HG03457 (cell line): Measurements from ENCODE around the gene ZNF385C.
"Not testable (repeated sequence)": the region's sequence is repeated elsewhere in the genome, so short reads cannot be mapped to it uniquely, and the experiment has no call there.

Source experiments
- ATAC-seq: cut with Tn5 transposase; IDR thresholded peaks from one replicate; pipeline ENCODE4 v1.9.1; 2021; ENCODE audit warnings: moderate number of reproducible peaks; ENCODE audit not compliant: unreplicated experiment

ZNF385C gene

GRCh38 chr17:42097691-42098631, at the start of gene ZNF385C:
Gene ZNF385C (minus strand): TSS chr17:42098473. CDS start chr17:42063056, 35,417 bp downstream.
- ATAC-seq, result no peak

- ATAC-seq, result no peak
Measured at GRCh38 chr17:42146911-42147607, 48.8 kb upstream of the ZNF385C start.

- not testable (repeated sequence) for ATAC-seq
Measured at GRCh38 chr17:42143138-42143537, 44.9 kb upstream of the ZNF385C start.

GRCh38 chr17:42142371-42142896, 44.2 kb upstream of the ZNF385C start:
- no peak for ATAC-seq

- no peak for ATAC-seq
Measured at GRCh38 chr17:42141382-42141781, 43.1 kb upstream of the ZNF385C start.

- ATAC-seq, result not testable (repeated sequence)
Measured at GRCh38 chr17:42140690-42141089, 42.4 kb upstream of the ZNF385C start.

- no peak for ATAC-seq
Measured at GRCh38 chr17:42138749-42139492, 40.6 kb upstream of the ZNF385C start.

- no peak for ATAC-seq
Measured at GRCh38 chr17:42136654-42137051, 38.4 kb upstream of the ZNF385C start.

GRCh38 chr17:42135664-42136653, 37.7 kb upstream of the ZNF385C start:
- no peak for ATAC-seq

- no peak for ATAC-seq
Measured at GRCh38 chr17:42135151-42135550, 36.9 kb upstream of the ZNF385C start.

- ATAC-seq, result no peak
Measured at GRCh38 chr17:42133461-42134041, 35.3 kb upstream of the ZNF385C start.

- no peak for ATAC-seq
Measured at GRCh38 chr17:42132941-42133340, 34.7 kb upstream of the ZNF385C start.

GRCh38 chr17:42131981-42132432, 33.7 kb upstream of the ZNF385C start:
- no peak for ATAC-seq

- ATAC-seq, result no peak
Measured at GRCh38 chr17:42131232-42131631, 33.0 kb upstream of the ZNF385C start.

GRCh38 chr17:42130310-42130936, 32.1 kb upstream of the ZNF385C start:
- no peak for ATAC-seq

GRCh38 chr17:42129109-42129837, 31.0 kb upstream of the ZNF385C start:
- ATAC-seq, result no peak

- ATAC-seq, result no peak
Measured at GRCh38 chr17:42127414-42127813, 29.1 kb upstream of the ZNF385C start.

- no peak for ATAC-seq
Measured at GRCh38 chr17:42126836-42127235, 28.6 kb upstream of the ZNF385C start.
